GM19035 (cell line): Measurements from ENCODE around the gene CLCF1.

Source experiments
- ATAC-seq: cut with Tn5 transposase; IDR thresholded peaks from one replicate; pipeline ENCODE4 v1.9.1; 2021; ENCODE audit not compliant: unreplicated experiment

The CLCF1 gene

DNA sequence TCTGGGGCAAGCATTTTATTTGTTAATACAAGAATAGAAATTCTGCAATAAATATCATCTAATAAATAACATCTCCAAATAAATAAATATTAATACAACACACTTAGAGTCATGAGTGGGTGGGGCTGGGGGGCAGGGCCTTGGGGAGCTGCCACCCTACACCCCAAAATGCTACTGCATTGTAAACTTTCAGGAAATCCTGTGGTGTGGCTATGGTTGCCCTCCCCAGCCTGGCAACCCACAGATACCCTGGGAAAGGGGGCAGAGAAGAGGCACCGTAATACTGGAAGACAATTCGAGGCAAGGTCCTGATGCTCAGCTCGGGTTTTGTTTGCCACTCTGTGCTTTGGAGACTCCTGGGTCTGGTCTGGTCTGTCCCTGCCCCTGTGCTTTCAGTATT lies 9.2 kb downstream of the CLCF1 start:
- no peak for ATAC-seq

DNA sequence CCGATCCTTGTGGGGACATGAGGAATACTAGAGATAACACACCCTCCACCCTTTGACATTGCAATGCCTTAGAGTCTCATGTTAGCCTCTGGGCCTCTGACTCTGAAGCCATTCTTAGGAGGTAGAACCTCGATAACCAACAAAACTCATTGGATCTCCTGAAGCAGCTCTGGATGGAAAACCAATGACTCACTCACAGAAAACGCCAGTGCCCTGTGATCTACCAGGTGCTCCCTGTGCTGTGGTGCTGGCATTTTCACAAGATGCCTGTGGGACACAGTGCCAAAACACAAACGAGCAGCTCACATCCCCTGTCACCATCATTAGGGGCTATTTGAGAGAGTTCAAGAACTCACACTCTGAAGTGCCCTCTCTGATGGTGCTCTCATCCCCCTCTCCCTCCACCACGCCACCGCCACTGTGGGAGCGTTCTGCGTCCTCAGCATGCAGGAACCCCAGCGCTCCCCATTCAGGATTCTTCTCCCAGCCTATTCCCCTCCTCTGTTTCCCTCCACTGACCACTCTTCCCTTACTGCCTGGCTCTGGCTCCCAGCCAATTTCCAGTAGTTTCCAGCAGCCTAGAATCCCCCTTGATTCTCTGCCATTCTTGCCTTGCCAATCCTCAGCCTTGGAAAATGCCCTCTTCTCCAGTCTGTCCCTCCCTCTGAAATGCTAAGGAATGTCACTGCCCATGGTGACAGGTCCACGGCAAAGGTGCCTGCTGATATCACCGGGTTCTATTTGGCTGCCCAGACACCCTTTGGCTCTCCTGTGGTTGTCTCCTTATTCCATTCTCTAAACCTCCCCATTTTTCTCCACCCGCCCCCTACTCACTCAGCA lies 15.3 kb downstream of the CLCF1 start:
- ATAC-seq = no peak

DNA sequence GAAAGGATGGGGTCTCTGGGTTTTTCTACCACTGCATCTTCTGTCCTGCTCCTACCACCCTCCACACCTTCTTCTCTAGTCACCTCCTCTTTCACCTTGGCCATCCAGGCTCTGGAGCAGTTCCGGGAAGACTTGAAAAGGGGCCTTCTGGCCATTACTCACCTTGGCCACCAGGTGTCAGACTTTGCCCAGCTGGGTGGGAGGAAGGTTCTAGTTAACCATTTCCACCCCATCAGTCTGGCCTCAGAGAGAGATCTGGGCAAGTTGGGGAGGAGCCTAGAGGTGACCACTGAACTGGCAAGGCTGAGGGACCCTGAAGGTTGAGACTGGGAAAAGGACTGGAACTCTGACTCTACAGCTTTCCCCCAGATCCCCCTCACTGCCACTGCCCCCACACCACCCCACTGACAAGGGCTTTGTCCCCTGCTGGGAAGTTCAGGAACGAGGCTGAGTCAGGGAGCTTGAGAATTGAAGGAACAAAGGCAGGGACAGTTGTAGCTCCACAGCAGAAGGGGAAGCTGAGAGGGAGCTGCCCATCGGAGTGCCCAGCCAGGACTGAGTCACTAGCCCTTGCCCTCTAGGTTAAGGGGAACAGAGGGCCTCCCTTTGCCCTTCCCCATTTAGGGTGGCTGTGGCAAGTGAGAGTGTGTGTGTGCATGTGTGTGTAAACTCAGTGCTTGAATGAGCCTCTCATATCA lies 16.4 kb downstream of the CLCF1 start:
- no peak for ATAC-seq

DNA sequence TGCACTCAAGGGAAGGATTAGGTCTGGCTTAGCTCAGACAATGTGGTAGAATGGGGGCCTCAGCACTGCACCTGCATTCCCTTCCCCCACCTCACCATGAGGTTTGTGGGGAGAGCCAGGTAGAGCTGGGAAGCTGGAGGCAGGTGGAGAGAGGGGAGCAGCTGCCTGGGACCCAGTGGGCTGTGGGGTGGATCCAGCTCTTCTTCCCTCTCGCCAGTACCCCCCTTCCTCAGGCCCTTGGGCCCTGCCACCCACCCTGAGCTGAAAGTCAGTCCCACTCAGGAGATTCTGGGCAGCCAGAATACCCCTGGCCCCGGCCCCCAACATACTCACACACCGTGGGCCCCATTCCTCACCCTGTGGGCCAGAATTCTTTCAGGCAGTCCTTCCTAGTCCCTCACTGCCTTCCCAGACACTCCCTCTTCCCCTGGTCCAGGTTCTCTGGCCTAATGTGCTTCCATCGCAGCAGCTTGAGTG lies 17.0 kb downstream of the CLCF1 start:
- no peak for ATAC-seq

DNA sequence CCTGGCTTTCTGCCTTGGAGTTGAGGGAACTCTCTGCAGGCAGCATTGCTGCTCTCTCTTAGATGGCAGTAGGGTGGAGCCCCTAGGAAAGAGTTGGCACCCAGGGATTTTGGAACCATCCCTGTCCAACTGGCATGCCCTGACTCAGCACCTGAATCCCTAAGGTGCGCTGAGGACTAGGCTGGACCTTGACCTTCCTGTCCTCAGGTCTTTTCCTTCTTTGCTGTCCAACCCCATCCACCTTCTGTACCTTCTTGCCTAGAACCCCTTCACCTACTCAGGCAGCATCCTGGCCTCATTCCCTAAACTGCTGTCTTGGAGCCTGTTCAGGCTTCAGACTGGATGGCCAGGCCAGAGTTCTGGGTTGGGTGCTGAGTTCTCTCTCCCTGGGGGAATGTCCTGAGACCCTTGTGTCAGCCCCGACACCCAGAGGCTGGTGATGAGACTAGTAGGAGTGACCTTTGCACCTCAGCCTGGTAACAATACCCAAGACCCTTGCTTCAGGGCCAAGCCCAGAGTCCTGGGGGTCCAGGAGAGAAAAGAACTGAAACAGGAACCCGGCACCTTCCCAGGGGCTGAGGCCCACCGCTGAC lies 17.5 kb downstream of the CLCF1 start:
- no peak for ATAC-seq

DNA sequence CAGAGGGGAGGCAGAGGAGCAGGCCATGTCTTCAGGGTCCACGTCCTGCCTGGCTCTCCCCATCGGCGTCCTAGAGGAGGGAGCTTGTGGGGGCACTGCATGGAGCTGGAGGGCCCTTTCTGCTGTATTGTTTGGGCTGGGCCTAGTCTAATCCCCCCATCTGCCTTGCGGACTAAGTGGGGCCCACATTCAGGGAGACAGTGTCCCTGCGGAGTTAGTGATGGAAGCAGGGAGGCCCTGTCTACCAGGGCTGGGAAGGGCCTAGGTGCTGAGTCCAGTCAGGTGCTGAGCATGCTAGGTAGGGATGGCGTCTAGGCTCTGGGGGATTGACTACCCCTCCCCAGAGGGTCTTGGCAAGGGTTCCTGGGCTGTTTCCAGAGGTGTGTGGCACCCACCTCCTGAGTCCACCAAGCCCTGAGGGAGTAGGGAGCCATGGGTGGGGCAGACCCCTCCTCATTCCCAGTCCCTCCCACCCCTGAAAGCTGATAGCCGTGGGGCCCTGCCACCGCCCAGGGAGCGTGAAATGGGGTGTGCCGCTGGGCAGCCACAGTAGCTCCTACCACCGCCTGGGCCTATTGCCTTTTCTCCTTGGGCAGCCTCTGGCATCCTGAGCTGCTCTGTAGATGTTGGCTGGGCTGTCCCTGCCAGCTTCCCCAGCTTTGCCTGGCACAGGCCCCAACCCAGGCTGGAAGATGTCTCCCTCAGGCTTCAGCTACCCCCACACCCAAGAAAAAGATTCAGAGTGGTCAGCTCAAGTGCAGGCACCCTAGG lies 18.2 kb downstream of the CLCF1 start:
- no peak for ATAC-seq

DNA sequence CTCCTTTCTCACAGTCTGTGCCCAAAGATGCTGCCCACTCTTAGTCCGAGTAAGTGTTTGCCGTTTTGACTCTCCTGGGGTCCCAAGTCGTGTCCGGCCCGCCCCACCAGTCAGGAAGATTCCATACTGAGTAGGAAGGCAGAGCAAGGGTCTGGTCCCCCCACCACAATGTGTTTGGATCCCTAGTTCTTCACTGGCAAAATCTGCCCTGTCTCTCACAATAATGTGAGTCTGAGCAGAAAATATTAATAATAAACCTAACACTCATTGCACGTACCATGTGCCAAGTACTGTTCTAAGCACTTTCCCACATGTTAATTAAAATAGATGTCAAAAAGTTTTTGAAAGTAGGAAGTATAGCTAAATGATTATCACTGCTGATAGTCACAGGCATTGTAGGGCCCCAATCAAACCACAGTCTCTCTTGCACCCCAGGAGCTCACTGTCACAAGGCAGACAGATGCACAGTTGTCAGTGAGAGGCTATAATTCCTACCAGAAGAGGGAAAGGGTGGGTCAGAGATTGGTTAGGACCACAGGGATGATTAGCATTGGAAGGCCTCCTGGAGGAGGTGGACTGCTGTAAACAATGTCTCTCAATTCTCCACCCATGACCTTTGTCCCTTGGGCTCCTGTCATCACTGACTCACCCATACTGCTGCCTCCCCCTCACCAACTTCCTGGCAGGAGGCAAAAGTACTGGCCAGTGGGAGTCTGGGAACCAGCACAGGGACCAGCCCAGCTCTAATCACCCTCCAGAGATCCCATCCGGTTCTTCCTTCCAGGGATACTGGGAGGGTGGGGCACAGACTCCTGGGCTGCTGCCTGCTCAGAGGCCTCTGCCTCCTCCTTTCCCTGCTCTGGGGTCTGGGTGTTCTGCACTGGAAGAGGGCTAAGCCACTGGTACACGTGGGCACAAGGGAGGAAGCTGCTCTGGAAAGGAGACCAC lies 19.0 kb downstream of the CLCF1 start:
- no peak for ATAC-seq

DNA sequence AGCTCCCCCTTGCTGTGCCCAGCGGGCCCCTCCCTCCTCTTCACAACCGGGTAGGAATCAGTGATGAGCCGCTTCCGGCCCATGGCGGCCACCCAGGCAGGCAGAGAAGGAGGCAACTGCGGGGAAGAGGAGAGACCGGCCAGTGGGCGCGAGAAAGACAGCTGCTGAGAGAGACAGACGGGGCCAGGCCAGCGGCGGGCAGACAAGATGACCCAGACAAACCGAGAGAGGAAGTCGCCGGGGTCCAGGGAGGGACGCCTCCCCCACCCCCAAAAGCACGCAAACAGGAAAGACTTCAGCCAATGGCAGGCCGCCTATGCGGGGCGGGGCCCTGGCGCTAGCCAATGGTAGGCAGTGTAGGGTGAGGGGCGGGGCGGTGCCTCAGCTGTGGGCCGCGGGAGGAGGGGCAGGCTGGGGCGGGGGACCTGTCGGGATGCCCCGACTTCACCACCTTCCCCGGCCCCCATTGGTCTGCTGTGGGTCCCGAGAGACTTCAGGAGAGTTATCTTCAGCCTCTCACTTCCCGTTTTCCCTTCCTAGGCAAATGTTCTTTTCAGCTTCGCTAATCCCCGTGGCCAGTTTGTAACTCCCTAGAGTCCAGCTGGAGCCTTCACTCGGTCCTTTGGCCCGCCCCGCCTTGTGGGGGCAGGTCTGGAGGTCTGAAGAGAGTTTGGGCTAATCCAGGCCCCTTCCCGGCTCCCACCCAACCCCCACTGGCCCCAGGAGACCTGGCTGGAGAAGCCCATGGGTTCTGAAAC lies 19.9 kb downstream of the CLCF1 start, which contains the start of gene POLD4:
Gene POLD4, minus strand, starts transcription at position 230 of the 758 bp plus-strand sequence. Its CDS starts 147 bp downstream, at position 83.
- peak; percentile 86 for ATAC-seq

DNA sequence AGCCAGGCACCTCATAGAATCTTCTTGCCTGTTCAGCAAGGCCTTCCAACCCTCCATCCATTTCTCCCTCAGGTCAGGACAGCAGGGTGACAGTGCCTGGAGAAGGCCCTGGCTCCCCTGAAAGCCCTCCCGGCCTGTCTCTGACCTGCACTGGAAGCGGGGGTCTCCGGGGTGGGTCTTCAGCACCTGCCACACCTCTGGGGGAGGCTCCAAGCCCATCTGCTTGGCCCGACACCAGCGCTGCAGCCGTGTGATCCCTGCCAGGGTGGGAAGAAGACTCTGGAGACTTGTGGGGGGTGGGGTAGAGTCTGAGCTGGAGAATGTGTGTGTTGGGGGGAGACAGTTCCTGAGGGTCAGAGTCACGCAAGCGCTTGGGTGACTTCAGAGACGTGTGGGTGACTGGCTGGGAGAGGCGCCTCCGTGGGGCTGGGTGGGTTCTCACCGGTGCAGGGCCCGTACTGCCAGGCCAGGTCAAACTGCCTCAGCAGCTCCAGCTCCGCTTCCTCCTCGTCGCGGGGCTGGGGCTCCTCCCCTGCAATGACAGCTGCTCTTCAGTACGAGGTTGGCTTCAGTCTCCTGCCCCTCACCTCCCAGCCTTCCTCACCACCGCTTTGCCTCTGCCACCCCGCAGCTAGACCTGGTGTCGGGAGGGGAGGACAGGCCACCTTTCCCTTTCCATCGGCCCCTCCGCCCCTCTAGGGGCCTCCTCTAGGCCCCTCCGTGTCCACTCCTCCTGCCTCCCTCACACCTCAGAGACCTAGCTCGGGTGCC lies 20.7 kb downstream of the CLCF1 start:
- ATAC-seq = peak; percentile 19

DNA sequence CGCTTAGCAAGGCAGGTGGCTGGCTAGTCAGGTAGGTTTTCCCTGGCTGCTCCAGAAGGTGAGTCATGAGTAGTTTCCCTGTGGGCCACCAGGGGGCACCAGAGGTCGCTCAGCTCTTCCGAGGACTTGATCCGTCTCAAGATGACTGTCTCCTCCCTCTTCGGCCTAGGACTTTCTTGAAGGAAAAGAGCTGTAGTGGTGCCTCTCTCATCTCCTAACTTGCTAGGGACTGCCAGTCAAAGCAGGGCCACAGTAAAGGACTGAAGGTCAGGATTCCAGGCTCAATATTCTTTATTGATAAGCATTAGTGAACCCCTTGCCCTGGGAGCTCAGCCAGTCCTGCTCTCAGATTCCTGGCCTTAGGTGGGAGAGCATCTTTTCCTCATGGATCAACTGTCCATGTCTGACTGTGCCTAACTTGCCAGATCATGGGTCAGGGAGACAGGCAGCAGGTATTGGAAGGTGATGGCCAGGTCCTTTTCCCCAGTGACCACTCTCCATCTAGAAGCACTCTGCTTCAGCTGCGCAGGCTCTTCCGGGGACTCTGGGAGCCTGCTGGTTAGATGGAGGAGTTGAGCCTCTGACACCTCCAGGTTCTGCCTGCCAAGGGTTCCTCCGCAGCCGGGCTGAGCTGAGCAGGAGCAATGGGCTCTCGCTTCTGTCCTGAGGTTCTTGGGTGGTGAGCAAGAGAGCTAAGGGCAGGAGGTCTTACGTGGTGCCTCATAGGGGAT lies 22.0 kb downstream of the CLCF1 start:
- no peak for ATAC-seq

DNA sequence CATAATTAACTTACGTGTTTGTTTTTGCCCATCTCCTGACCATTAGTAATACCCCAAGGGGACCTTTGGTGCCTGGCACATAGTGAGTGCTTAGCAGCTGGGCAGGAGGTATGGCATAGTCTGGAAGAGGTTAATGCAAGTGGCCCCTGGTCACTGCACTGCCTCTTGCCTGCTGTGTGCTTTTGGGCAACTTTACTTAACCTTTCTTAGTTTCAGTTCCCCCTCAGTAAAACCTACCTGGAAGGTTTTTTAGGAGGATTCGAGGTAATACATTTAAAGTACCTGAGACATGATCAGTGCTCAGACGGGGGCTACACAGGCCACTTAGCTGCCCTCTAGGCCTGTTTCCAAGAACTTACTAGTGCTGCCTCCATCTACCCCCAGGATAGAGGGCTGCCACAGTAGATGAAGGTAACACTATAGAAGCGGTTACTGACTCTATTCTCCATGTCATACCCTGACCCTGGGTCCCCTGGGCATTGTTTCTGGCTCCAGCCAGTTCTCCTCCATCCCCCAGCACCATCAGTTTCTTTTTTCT lies 23.4 kb downstream of the CLCF1 start:
- no peak for ATAC-seq

DNA sequence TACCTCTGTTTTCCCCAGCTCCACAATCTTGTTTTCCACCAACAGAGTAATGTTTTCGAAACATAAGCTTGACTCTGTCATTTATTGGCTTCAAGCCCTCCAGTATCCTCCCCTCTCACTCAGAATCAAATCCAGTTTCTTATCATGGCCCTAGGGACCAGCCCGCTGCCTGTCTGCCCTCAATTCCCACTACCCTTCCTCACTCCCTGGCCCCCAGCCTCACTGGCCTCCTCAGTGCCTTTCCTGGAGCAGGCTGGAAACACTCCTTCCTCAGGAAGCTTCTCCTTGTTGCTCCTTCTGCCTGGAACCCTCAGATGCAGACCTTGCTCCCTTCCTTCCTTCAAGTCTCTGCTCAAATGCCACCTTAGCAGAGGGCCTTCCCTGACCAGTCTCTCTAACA lies 23.9 kb downstream of the CLCF1 start:
- ATAC-seq = no peak

DNA sequence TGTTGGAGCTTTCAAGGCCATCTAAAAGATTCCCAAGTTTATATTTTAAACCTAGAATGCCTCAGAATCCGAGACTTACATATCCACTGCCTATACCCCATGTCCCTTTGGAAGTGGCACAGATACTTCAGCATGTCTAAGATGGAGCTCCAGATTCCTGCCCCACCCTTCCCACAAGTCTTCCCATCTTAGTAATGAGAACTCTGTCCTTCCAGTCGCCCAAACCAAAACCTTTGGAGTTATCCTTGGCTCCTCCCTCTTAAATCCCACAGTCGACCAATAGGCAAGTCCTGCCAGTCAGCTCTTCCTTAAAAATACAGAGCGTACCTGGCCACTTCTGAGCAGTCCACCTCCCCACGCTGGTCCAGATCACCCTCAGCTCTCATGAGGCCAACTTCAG lies 24.4 kb downstream of the CLCF1 start:
- ATAC-seq = no peak

DNA sequence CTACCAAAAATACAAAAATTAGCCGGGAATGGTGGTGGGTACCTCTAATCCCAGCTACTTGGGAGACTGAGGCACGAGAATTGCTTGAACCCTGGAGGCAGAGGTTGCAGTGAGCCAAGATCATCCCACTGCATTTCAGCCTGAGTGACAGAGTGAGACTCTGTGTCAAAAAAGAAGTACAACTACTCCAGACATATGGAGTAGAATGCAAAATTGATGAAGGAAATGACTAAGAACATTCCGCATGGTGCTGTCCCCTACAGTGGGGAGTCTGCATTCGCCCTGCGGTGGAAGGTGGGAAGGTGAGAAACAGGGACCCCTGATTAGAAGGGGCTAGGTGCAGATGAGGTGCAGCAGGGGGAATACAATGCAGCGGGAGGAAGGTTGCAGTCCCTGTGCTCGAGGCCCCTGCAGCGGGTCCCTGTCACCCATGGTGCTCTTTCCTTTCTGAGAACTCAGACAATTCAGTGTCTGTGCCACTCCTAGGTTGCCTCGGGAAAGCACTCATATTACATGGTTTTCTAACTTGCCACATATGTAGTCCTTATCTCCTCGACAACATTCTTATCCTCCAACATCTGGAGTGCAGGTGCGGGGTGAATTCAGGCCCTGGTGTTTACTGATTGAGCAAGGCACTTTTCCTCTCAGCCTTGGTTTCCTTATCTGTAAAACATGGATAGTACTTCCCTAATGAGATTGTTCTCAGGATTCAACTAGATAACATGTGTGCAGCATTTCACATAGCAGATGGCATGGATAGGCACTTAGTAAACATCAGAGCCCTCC lies 25.2 kb downstream of the CLCF1 start:
- ATAC-seq = no peak

DNA sequence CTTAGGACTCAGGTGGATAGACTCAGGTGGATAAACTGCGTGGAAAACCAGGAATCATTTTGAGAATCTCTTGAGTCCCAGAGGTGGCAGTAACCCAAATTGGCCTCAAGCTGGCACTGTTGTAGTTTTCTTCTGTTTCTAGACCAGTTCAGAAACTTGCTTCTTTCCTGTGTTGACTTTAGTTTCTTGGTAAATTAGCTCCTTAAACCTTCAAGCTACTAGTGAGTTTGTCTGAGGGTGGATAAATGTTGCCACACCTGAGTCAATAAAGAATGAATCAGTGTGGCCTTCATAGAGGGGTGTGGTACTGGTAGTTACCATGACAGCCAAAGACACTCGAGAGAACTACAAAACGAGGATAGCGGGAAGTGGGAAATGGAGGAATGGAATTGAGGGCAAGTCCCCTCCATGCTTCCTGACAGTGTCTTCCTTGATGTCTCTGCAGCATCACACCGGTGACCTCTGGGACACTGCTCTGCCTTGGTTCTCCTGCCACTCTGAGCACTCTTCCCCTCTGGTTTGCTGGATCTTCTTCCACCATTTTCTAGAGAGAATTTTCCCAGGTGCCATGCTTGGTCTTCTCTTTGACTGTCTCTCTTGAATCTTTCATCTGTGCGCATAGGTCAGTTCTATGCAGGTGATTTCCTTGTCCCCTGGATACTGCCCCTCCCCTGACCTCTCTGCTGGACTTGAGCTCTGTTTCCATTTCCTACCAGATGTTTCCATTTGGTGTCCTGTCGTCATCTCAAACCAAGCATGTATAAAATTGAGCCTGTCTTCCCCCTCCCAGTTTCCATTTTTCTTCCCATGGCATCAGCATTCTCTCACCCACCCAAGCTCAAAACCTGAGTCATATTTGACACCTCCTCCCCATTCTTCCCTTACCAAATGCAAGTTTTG lies 27.2 kb downstream of the CLCF1 start:
- ATAC-seq = no peak
